GM18909 (cell line): Measurements from ENCODE around the gene ATPAF2.
A peak's percentile ranks its signal among the peaks of the same experiment; 100 is the strongest.

Experiments used
- ATAC-seq: cut with Tn5 transposase; IDR thresholded peaks from one replicate; pipeline ENCODE4 v1.9.1; 2021; ENCODE audit warnings: mild to moderate bottlenecking; ENCODE audit not compliant: unreplicated experiment, poor library complexity

Gene ATPAF2

DNA sequence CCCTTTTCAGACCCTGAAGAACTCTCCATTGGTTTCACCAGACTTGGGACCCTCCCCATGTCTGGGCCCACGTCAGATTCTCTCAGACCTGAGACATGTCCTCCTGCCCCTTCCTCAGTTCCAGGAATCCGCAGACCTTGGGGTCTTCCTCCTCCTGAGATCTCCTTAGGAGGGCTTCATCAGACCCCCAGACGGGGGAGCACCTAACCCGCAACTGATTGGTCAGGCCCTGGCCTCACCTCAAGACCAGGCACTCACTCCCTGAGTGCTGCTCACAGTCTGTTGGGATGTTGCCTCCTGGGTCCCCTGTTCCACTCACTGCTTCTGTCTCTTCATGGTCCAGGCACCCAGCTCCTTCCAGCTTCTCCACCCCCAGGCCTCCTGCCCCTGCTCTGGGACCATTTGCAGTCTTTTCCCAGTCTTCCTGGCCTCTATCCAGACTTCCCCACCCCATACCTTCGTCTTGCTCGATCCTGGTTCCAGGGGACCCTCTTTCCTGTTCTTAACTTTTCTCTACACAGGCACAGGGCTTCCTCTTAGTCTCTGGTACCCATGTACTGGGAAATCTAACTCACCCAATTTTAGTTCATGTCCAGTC is 1.4 kb upstream of the ATPAF2 start:
- ATAC-seq = no peak

DNA sequence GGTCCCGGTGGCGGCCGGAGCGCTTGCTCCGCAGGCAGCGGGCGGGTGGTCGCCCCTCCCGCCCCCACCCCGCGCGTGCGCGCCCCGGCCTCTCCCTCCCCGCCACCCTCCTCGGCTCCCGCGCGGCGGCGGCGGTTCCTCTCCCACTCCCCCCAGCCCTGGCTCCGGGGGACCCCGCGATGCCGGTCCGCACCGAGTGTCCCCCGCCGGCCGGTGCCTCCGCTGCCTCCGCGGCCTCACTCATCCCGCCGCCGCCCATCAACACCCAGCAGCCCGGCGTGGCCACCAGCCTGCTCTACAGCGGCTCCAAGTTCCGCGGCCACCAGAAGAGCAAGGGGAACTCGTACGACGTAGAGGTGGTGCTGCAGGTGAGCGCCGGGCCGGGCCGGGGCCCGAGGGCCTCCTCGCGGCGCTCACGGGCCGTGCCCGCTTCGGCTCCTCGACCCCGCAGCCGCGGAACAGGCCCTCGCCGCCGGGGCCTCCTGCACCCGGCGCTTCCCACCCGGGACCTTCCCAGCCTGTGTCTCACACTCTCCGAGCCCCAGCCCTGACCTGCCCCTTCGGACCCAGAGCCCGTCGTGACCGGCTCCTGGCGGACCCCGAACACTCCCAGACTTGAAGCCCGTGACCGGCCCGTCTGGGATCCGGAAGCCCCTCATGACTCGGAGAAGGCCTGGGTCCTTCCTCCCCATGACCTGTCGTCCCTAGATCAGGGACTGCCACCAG is 730 bp upstream of the ATPAF2 start:
- peak; percentile 6 for ATAC-seq

DNA sequence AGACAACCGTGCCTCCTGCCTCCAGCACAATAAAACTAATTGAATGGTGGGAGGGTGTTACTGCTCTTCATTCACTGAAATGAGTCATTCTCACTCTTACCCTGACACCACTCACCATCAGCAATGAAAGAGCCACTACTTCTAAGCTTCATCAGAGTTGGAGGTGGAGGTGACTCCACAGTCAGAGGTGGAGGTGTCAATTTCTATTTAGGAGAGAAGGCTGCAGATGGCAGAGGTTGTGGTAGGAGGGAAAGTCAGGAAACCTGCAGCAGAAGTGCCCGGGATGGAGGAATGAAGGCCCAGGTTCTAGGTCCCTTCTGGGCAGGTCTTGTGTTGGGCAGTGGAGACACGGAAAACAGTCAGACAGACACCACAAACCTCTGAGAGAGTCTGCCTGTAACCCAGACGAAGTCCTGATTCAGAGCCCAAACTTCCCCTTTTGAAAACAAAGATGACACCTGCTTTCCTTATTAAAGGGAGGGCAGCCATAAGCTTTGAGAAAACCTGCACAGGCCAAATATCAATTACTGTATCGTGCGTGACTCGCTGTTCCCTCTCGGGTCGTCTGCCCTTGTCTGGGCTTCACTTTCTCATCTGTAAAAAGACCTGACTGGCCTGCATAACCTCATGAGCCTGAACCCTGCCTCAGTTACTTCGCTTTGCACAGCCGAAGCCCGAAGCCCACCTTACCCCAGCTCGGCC is 668 bp downstream of the ATPAF2 start:
- ATAC-seq = no peak

DNA sequence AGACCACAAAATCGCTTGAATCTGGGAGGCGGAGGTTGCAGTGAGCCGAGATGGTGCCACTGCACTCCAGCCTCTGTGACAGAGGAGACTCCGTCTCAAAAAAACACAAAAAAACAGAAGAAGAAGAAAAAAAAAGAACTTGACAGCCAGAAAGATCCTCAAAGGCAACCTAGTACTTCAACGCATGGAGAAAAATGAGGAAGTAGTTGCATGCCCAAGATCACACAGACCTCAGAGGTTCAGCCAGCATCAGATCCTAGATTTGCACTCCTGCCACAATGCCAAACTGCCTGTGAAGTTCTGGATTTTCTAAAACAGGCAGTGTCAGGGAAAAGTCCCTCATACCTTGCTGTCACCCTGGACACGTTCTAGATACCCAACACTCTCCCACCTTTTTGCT is 1.5 kb downstream of the ATPAF2 start:
- ATAC-seq = no peak

DNA sequence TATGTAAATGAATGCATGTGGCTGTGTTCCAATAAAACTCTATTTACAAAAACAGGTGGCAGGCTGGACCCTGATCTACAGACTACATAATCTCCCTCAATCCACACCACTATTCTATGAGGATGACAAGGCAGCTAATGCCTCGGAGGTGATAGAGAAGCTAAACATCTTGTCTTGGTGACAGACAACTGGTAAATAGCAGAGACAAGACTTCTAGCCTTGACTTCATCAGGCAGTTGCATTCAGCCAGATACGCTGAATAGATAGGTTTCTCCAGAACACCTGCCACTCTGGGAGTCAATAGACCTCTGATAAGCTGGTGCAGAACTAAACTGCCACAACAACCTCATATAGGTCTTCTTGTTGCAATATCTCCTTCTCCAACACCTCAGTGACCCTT is 3.3 kb downstream of the ATPAF2 start:
- no peak for ATAC-seq

DNA sequence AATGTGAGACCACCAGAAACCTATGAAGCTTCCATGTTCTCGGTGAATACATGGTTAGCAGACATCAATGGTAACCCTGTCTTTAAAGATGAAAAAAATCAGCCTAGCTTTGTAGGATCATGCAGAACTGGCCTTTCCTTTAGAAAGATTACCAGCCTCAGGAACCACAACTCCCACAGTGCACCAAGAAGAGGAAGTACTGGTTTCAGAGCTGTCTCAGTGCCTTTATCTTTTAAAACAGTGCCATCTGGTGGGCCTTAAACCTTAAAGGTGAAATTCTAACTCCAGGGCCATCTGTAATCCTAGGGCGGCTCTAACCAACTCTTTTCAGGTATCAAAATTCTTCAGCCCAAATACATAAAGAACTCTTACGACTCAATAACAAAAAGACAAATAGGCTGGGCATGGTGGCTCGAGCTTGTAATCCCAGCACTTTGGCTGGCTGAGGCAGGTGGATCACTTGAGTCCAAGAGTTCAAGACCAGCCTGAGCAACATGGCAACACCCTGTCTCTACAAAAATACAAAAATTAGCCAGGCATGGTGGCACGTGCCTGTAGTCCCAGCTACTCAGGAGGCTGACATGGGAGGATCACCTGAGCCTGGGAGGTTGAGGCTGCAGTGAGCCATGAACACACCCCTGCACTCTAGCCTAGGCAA is 5.4 kb downstream of the ATPAF2 start:
- peak; percentile 71 for ATAC-seq

DNA sequence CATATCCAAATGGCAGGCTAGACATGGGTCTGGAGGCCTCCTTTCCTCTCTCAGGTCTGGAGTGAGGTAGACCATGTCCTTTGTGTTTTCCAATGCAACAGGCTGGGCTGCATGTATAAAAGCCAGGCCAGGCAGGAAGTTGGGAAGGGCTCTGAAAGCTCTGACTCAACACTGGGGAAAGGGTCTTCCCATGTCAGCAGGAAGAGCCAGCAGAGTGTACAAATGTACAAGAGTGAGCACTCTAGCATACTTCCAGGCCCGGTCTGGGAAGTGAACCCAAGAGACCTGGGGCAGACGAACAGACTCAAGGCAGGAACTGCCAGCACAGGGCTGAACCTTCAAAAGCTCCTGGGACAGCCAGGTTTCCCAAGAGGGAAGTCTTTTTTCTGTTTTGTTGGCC is 7.0 kb downstream of the ATPAF2 start:
- ATAC-seq = no peak

DNA sequence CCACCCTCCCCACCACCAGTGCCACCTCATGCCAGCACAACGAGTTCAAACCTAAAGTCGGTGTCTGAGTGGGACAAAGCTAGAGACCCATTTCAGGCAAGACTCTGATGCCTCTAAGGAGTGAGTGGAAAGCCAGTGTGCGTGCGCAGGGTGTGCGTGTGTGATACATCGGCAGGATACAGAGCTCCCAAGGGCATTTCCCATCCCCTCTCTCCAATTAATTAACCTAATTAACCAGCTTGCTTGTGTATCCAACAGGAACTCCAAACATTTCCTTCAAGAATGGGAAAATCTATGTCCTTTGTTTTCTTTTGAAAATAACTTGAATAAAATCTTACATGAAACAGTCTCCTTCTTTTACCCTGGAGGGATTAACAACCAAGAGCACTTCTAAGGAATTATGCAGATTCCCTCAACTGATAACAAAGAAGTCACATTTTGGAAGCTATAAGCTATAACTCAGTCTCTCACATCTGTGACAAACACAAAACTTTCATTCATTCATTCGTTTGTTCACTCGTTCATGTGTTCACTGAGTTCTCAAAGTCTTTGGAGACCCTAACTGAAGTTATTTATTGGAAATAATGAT is 9.9 kb downstream of the ATPAF2 start:
- ATAC-seq = no peak

DNA sequence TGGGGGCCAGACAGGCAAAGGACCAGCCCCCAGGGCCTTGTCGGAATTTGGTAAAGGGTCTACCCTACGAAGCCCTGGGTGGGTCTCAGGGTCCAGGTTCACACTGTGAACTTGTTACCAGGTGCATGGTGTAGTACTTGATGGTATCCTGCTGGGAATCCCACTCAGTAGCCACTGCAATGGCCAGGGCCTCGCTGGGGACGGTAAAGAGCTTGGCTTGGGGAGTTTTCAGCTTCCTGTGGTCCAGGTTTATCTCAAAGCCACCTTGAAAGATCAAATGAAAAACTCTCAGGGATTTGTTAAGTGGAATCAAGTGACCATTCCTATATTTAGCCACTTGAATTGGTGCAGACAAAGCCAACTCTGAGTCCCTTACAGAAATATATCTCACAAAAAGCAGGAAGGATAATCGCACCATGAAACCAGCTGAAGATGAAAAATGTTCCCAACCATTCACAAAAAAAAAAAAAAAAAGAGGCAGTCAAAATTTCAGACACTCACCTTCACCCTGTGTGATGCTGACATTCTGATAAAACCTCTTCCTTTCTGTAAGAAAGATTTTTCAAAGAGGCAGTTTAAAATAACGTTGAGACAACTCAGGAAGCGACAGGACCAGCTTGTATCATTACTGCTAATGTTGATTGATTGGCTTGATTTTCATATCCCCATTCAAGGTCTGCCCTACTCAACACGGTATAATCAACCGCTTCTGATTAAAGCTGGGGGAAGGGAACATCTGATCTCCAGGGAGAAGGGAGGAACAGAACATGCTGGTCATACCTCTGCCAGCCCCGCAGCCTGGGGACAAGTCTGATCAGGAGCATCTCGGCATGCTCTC is 10.6 kb downstream of the ATPAF2 start:
- no peak for ATAC-seq

DNA sequence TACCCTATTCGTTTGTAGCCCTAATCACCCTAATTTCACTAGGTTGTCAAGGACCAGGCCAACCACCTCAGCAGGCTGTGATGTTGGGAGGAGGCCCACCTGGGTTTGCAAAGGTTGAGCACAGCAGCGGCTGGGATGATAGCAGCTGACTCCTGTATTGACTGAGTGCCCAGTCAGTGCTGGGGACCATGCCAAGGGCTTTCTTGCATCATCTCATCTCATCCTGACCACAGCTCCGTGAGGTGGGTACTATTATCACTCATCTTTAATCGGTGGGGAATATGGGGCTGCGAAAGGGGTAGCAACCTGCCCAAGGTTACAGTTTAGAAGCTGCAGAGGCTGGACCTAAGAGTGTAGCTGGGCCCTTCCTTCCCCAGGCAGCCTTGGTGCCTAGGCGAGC is 11.7 kb downstream of the ATPAF2 start:
- no peak for ATAC-seq

DNA sequence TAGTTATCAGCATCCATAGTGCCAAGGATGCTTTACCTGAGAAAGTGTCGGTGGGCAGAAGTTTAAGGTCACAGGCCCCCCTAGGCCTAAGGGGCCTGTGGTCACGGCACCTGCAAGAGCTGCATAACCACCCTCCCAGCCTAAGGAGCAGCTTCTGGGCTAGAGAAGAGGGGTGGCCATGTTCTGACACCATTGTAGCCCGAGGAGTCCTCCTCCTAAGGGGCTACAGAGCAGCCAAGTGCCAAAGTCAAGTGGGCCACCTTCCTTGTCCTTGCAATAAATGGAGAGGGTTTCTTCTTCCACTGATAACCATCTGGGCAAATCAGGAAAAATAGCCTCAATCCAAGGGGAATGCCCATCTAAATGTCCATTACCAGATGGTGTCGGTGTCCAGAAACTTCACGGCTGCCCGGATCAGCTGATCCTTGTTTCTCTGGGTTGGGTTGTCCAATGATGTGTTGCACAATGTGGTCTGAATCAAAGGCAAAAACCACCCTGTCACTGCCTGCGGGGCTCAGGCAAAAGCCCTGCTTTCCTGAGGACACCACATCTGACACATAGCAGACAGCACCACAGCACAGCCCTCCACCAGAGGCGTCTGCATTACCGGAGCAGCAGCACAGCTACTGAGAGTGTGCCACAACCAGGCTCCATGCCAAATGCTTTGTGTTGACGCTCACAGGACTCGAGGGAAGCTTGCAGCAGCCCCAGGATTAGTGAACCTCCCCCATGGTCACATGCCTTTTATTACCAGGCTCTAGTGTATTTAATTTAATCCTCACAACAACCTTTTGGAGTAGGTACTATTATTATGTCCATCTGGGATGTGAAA is 12.8 kb downstream of the ATPAF2 start:
- ATAC-seq = no peak

DNA sequence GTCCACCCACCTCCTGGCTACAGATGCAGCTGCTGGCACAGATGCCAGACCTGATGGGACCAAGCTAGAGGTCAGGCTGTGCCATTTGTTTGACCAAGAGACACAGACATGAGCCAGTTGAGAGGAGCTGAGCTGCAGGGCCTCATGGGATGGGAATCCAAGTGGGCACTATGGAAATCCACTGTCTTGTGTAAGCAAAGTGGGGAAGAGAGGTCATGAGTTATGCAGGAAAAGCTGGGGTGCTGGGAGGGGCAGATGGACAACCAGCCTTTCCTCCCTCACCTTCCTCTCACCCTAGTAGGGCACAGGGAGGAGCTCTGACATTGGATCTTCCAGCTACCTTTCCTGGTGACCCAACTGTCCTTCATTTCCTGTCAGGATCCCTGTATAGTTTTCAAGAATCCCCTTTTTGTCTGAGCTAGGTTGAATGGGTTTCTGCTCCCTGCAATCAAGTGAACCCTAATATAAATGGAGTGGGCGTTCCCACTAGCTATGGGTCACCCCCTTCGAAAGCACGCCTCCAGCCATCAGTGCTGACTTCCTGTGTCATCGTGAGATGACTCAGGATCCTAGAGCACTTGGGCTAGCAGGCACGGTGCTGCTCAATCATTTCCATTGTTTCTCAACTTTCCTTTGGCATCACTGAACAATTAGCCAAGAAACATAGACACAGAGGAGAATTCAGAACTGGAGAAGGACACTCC is 13.6 kb downstream of the ATPAF2 start:
- peak; percentile 68 for ATAC-seq

DNA sequence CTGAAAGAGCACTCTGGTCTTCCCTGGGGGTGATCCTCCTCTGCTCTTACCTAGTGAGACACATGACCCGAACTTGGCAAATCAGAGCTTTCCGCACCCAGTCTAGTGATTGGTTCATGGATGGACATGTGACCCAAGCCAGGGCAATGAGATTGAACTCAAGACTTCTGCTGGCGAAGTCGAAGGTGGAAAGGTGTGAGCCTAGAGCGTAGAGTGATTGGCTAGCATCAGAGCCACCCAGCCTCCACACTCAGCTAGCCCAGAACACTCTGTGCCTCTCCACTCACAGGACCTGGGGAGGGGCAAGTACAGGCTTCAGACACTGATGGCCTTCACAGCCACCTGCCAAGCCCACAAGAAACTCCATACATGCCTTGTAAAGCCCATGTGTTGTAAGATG is 17.6 kb downstream of the ATPAF2 start:
- ATAC-seq = no peak

DNA sequence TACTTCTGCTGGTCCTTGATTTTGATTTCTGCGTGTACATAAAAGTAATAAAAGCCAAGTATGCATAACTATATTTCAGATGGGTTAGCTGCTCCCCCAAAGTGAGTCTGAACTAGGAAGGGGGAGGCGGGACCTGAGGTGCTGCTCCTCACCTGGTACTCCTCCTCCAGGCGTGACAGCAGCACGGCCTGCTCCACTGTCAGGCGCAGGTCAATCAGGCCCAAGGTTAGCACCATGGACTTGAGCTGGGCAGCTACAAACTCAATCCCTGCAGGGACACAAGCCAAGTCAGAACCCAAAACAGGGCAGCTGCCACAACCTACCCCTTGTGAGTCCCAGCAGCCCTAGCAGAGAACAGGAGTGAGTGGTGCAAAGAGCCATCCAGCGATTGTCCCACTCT is 18.0 kb downstream of the ATPAF2 start:
- ATAC-seq = no peak

DNA sequence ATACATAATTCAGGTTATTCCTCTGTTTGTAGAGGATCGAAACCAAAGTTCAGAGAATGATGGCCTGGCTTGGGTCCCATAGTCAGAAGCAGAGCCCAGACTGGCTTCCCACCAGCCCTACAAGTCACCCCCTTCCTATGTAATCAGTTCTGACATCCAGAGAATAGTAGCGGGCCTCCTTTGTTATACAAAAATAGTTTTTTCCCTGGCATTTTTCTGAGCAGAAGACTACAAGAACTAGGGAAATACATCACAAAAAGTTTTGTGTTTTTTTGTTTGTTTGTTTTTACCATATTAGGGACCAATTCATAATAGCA is 19.2 kb downstream of the ATPAF2 start:
- no peak for ATAC-seq

DNA sequence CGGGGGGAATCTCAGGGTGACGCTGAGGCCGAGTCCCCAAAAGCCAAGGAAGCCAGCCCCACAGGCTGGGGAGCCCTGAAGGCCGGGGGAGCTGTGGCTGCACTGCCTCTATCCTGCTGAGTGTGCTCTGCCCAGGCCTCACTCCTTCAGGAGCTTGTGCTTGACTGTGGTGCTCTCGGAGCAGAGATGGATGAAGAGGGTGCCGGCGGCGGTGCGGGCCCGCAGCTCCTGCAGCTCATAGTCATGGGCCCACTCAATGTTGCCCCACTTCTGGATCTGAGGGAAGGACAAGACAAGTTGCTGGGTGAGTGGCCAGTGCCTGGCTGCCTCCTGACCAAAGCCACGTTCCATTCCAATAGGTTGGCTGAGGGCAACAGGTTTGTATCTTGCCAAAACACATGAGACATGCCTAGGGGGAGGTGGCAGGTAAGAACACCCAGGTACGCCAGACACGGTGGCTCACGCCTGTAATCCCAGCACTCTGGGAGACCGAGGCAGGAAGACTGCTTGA is 20.5 kb downstream of the ATPAF2 start:
- ATAC-seq = no peak

DNA sequence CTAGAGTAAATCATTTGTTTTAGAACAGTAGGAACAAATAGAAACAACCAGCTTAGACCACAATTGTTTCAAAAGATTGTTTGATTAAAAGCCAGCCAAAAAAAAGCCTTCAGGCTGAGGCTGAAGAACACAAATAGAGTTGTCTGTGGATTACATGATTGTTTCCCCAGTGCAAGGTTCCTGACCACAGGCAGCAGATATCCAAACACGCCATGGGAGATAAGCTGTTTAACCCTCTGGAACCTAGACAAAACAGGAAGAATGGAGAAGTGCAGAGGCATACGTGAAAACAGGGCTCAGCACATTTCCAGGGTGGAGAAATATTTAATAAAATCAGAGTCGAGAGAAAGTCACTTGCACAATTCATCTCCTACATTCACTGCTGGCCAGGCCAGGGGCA is 21.0 kb downstream of the ATPAF2 start:
- ATAC-seq = no peak

DNA sequence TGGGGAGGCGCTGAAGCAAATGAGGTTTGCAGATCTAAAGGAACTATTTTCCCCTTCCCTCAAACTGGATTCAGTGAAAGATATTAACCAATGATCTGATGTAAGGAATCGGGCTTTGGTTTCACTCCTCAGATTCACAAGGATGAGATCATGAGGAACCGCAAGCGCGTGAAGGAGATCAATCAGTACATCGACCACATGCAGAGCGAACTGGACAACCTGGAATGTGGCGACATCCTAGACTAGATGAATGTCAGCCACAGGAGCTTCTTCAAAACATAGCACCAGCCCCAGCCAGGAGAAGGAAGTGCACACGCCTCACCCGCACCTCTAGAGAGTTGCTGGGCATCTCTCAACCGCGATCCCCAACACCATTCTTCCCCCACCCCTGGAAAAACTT is 22.5 kb downstream of the ATPAF2 start:
- no peak for ATAC-seq

DNA sequence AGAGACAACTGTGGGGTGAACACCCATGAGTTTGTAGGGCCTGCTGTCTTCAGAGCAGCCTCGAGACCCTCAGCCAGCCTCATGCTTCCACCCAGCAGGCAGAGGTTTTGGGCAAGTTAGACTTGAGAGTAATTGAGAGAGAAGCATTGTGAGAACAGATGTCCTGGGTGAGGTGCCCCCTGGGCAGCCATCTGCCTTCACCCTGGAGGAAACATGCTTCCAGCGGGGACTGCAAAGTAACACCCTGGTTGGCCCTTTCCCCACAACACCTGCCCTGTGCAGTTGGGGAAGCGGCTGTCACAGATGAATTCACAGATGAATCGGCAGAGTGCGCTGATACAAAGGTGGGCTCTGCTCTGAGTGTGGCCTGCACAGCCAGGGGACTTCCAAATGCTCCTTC is 23.4 kb downstream of the ATPAF2 start:
- no peak for ATAC-seq
